HG03108 (cell line): ENCODE measurements around the gene TNRC6C.
"Not testable (repeated sequence)": the region's sequence is repeated elsewhere in the genome, so short reads cannot be mapped to it uniquely, and the experiment has no call there.

Experiments
- ATAC-seq: cut with Tn5 transposase; IDR thresholded peaks from one replicate; pipeline ENCODE4 v1.9.1; 2021; ENCODE audit warnings: moderate library complexity; ENCODE audit not compliant: unreplicated experiment

TNRC6C gene

GRCh38 chr17:77930780-77931768 is 27.4 kb upstream of the TNRC6C start:
- no peak for ATAC-seq

GRCh38 chr17:77933777-77934398 is 24.6 kb upstream of the TNRC6C start:
- ATAC-seq, result no peak

GRCh38 chr17:77935121-77935571 is 23.4 kb upstream of the TNRC6C start:
- ATAC-seq, result no peak

GRCh38 chr17:77935744-77936143 is 22.8 kb upstream of the TNRC6C start:
- not testable (repeated sequence) for ATAC-seq

- ATAC-seq, result no peak
These were observed 21.6 kb upstream of the TNRC6C start for GRCh38 chr17:77936881-77937280.

GRCh38 chr17:77941004-77941403 is 17.5 kb upstream of the TNRC6C start:
- ATAC-seq, result no peak

- ATAC-seq, result no peak
These were observed 16.2 kb upstream of the TNRC6C start for GRCh38 chr17:77942112-77942988.

- no peak for ATAC-seq
These were observed 14.5 kb upstream of the TNRC6C start for GRCh38 chr17:77943971-77944370.

GRCh38 chr17:77944390-77945222 is 13.9 kb upstream of the TNRC6C start:
- ATAC-seq, result no peak

- ATAC-seq, result no peak
These were observed 11.4 kb upstream of the TNRC6C start for GRCh38 chr17:77946900-77947645.

GRCh38 chr17:77948690-77949114 is 9.8 kb upstream of the TNRC6C start:
- no peak for ATAC-seq

- no peak for ATAC-seq
These were observed 7.4 kb upstream of the TNRC6C start for GRCh38 chr17:77951123-77951522.

- no peak for ATAC-seq
These were observed 6.1 kb upstream of the TNRC6C start for GRCh38 chr17:77952368-77952767.

GRCh38 chr17:77957235-77957856 is 1.2 kb upstream of the TNRC6C start:
- ATAC-seq, result no peak

GRCh38 chr17:77958716-77959125 is 218 bp downstream of the TNRC6C start:
- peak; percentile 12 for ATAC-seq

- ATAC-seq, result no peak
These were observed 823 bp downstream of the TNRC6C start for GRCh38 chr17:77959126-77959925.

- ATAC-seq, result no peak
These were observed 1.5 kb downstream of the TNRC6C start for GRCh38 chr17:77959926-77960521.

- ATAC-seq, result no peak
These were observed 3.2 kb downstream of the TNRC6C start for GRCh38 chr17:77961741-77962140.
